ENCODE measurements around the gene NCAPH2.

Gene NCAPH2

GRCh38 chr22:50486561-50487289, 21.3 kb upstream of the NCAPH2 start, which contains the start of gene MIOX:
Gene MIOX, plus strand, starts transcription at chr22:50486859. Its CDS starts 39 bp downstream, at chr22:50486898.
- Histone ChIP-seq H3K4me3 (peak within 1 kb of the TSS; percentile 14; the same call in 1 of the 2 replicates), H3K9ac (ENCODE audit: insufficient read length) (no peak within 1 kb of the TSS), H3K27ac (no peak within 1 kb of the TSS)

GRCh38 chr22:50487290-50488005, 20.6 kb upstream of the NCAPH2 start:
- no peak for DNase-seq (ENCODE audit: low read depth, low spot score)
- H3K27ac ChIP-seq: no peak overlapping the region
- no peak overlapping the region for H3K9ac ChIP-seq (ENCODE audit: insufficient read length)
- no peak overlapping the region for H3K4me3 ChIP-seq
- TF ChIP-seq FOXP2 (optimal IDR thresholded peaks at IDR 0.05; ENCODE audit: control extremely low read depth, extremely low read length, insufficient read depth): no peak
- TF ChIP-seq EZH2 (IDR thresholded peaks at IDR 0.05): no peak
- no peak for TF ChIP-seq POLR2AphosphoS5 (IDR thresholded peaks at IDR 0.05; ENCODE audit: borderline replicate concordance, low read depth, low read length)
- no peaks in the 10 kb centered on the region for H3K9me3 ChIP-seq (ENCODE audit: low read depth, low read length)
- H3K36me3 ChIP-seq (ENCODE audit: insufficient read depth, low read length): no peaks in the 10 kb centered on the region; the same call in 1 of the 2 replicates

More at GRCh38 chr22:50486561-50487289, 21.3 kb upstream of the NCAPH2 start, which contains the start of gene MIOX:
- Histone ChIP-seq H3K9me3 (ENCODE audit: low read depth, low read length) (no peaks in the 10 kb centered on the region), H3K36me3 (ENCODE audit: insufficient read depth, low read length) (no peaks in the 10 kb centered on the region; the same call in 1 of the 2 replicates)
- no peak for DNase-seq (ENCODE audit: low read depth, low spot score)
- TF ChIP-seq FOXP2 (optimal IDR thresholded peaks at IDR 0.05; ENCODE audit: control extremely low read depth, extremely low read length, insufficient read depth) (no peak), EZH2 (IDR thresholded peaks at IDR 0.05) (no peak), POLR2AphosphoS5 (IDR thresholded peaks at IDR 0.05; ENCODE audit: borderline replicate concordance, low read depth, low read length) (no peak)

- Histone ChIP-seq H3K9me3 (ENCODE audit: low read depth, low read length) (no peaks in the 10 kb centered on the region), H3K36me3 (ENCODE audit: insufficient read depth, low read length) (no peaks in the 10 kb centered on the region; the same call in 1 of the 2 replicates), H3K9ac (ENCODE audit: insufficient read length) (no peak overlapping the region), H3K4me3 (no peak overlapping the region), H3K27ac (no peak overlapping the region)
- TF ChIP-seq POLR2AphosphoS5 (IDR thresholded peaks at IDR 0.05; ENCODE audit: borderline replicate concordance, low read depth, low read length) (no peak), EZH2 (IDR thresholded peaks at IDR 0.05) (no peak), FOXP2 (optimal IDR thresholded peaks at IDR 0.05; ENCODE audit: control extremely low read depth, extremely low read length, insufficient read depth) (no peak)
- no peak for DNase-seq (ENCODE audit: low read depth, low spot score)
These were observed 19.9 kb upstream of the NCAPH2 start for GRCh38 chr22:50488006-50488677.

- no peak overlapping the region for H3K27ac ChIP-seq
- H3K4me3 ChIP-seq: no peak overlapping the region
- no peaks in the 10 kb centered on the region for H3K36me3 ChIP-seq (ENCODE audit: insufficient read depth, low read length)
- no peak for DNase-seq (ENCODE audit: low read depth, low spot score)
- H3K9me3 ChIP-seq (ENCODE audit: low read depth, low read length): no peaks in the 10 kb centered on the region
- TF ChIP-seq FOXP2 (optimal IDR thresholded peaks at IDR 0.05; ENCODE audit: control extremely low read depth, extremely low read length, insufficient read depth) (no peak), POLR2AphosphoS5 (IDR thresholded peaks at IDR 0.05; ENCODE audit: borderline replicate concordance, low read depth, low read length) (no peak), EZH2 (IDR thresholded peaks at IDR 0.05) (no peak)
- no peak overlapping the region for H3K9ac ChIP-seq (ENCODE audit: insufficient read length)
These were observed 19.1 kb upstream of the NCAPH2 start for GRCh38 chr22:50488886-50489285.

- Histone ChIP-seq H3K4me3 (no peak overlapping the region), H3K9ac (ENCODE audit: insufficient read length) (no peak overlapping the region), H3K9me3 (ENCODE audit: low read depth, low read length) (no peaks in the 10 kb centered on the region), H3K36me3 (ENCODE audit: insufficient read depth, low read length) (no peaks in the 10 kb centered on the region), H3K27ac (no peak overlapping the region)
- no peak for DNase-seq (ENCODE audit: low read depth, low spot score)
- TF ChIP-seq EZH2 (IDR thresholded peaks at IDR 0.05): no peak
- no peak for TF ChIP-seq FOXP2 (optimal IDR thresholded peaks at IDR 0.05; ENCODE audit: control extremely low read depth, extremely low read length, insufficient read depth)
- TF ChIP-seq POLR2AphosphoS5 (IDR thresholded peaks at IDR 0.05; ENCODE audit: borderline replicate concordance, low read depth, low read length): no peak
These were observed 18.4 kb upstream of the NCAPH2 start for GRCh38 chr22:50489363-50490243.

GRCh38 chr22:50490531-50491308, 17.3 kb upstream of the NCAPH2 start:
- no peak overlapping the region for H3K27ac ChIP-seq

GRCh38 chr22:50497093-50497492, 10.9 kb upstream of the NCAPH2 start:
- Histone ChIP-seq H3K36me3 (ENCODE audit: insufficient read depth, low read length) (no peaks in the 10 kb centered on the region), H3K9ac (ENCODE audit: insufficient read length) (no peak overlapping the region), H3K4me3 (no peak overlapping the region), H3K27ac (no peak overlapping the region), H3K9me3 (ENCODE audit: low read depth, low read length) (no peaks in the 10 kb centered on the region)
- no peak for TF ChIP-seq FOXP2 (optimal IDR thresholded peaks at IDR 0.05; ENCODE audit: control extremely low read depth, extremely low read length, insufficient read depth)
- no peak for DNase-seq (ENCODE audit: low read depth, low spot score)

More at GRCh38 chr22:50490531-50491308, 17.3 kb upstream of the NCAPH2 start:
- Histone ChIP-seq H3K9me3 (ENCODE audit: low read depth, low read length) (no peaks in the 10 kb centered on the region), H3K4me3 (no peak overlapping the region), H3K9ac (ENCODE audit: insufficient read length) (no peak overlapping the region), H3K36me3 (ENCODE audit: insufficient read depth, low read length) (no peaks in the 10 kb centered on the region)
- DNase-seq (ENCODE audit: low read depth, low spot score): no peak
- TF ChIP-seq POLR2AphosphoS5 (IDR thresholded peaks at IDR 0.05; ENCODE audit: borderline replicate concordance, low read depth, low read length): no peak
- TF ChIP-seq EZH2 (IDR thresholded peaks at IDR 0.05): no peak
- no peak for TF ChIP-seq FOXP2 (optimal IDR thresholded peaks at IDR 0.05; ENCODE audit: control extremely low read depth, extremely low read length, insufficient read depth)

Data from SK-N-MC (cell line).